ENCODE results near the gene DDX46. TPM values are rescaled to one million over a fixed set of nuclear protein-coding genes. Genes with fewer than 3 reads are reported as not detected.

DDX46 gene
- total RNA-seq, 1 donor from 2014 or later: 66.3 TPM

DNA sequence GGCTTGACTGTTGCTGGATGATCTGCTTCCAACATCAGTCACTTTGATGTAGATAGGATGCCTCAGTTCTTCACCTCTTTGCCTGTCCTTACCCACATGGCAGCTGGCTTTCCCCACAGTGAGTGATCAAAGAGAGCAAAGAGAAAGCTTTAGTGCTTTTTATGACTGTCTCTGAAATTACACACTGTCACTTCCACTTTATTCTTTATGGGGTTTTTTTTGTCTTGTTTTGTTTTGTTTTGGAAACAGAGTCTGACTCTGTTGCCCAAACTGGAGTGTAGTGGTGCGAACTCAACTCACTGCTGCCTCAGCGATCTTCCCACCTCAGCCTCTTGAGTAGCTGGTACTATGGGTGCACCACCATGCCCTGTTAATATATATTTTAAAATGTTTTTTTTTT, 54.8 kb downstream of the DDX46 start:
- H3K4me3 Mint-ChIP-seq: no peak overlapping the region

DNA sequence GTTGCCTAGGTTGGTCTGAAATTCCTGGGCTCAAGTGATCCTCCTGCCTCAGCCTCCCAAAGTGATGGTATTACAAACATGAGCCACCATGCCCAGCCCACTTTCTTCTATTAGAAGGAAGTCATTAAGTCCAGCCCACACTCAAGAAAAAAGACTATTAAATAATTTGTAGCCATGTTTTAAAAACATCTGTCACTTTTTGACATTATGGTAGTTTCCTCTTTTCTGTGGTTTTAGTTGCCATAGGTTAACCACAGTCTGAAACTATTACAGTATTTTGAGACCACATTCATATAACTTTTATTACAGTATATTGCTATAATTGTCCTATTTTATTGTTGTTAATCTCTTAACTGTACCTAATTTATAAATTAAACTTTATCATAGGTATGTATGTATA, 55.2 kb downstream of the DDX46 start:
- no peak overlapping the region for H3K4me3 Mint-ChIP-seq
- H3K27me3 Mint-ChIP-seq: no peaks in the 10 kb centered on the region
- H3K9me3 Mint-ChIP-seq: no peaks in the 10 kb centered on the region
- H3K36me3 Mint-ChIP-seq: peaks cover 31% of the 10 kb centered on the region
- DNase-seq (ENCODE audit: extremely low spot score, unreplicated experiment): no peak
- TF ChIP-seq, protein P1, sequence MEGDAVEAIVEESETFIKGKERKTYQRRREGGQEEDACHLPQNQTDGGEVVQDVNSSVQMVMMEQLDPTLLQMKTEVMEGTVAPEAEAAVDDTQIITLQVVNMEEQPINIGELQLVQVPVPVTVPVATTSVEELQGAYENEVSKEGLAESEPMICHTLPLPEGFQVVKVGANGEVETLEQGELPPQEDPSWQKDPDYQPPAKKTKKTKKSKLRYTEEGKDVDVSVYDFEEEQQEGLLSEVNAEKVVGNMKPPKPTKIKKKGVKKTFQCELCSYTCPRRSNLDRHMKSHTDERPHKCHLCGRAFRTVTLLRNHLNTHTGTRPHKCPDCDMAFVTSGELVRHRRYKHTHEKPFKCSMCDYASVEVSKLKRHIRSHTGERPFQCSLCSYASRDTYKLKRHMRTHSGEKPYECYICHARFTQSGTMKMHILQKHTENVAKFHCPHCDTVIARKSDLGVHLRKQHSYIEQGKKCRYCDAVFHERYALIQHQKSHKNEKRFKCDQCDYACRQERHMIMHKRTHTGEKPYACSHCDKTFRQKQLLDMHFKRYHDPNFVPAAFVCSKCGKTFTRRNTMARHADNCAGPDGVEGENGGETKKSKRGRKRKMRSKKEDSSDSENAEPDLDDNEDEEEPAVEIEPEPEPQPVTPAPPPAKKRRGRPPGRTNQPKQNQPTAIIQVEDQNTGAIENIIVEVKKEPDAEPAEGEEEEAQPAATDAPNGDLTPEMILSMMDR (conservative IDR thresholded peaks at IDR 0.05): no peak
- H3K27ac Mint-ChIP-seq: no peak overlapping the region
- no peaks in the 10 kb centered on the region for H3K4me1 Mint-ChIP-seq (ENCODE audit: unreplicated experiment)

More for the DNA sequence above, 54.8 kb downstream of the DDX46 start:
- TF ChIP-seq, protein P1 (conservative IDR thresholded peaks at IDR 0.05): no peak
- Mint-ChIP-seq H3K36me3 (peaks cover 28% of the 10 kb centered on the region), H3K27ac (no peak overlapping the region), H3K9me3 (no peaks in the 10 kb centered on the region), H3K4me1 (ENCODE audit: unreplicated experiment) (no peaks in the 10 kb centered on the region), H3K27me3 (no peaks in the 10 kb centered on the region)
- DNase-seq (ENCODE audit: extremely low spot score, unreplicated experiment): no peak

DNA sequence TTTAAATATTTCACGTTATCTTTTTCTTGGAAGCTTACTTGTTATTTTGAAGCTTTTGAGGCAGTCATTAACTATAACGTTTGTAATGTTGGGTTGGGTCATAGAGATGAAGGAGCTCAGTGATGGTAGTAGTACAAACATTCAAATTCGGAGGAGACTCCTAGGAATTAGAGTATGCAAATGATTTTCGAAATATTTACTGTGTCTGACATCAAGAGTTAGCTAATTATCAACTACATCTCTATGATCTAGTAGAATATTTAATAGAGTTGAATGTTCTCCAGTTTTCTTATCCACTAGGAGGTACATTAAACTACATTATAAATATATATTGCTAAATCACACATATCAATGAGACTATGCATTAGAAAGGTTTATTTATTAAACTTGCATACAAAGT, 58.4 kb downstream of the DDX46 start:
- Mint-ChIP-seq H3K9me3 (no peaks in the 10 kb centered on the region), H3K27me3 (no peaks in the 10 kb centered on the region), H3K4me3 (no peak overlapping the region), H3K36me3 (peaks cover 27% of the 10 kb centered on the region), H3K27ac (no peak overlapping the region), H3K4me1 (ENCODE audit: unreplicated experiment) (no peaks in the 10 kb centered on the region)
- TF ChIP-seq, protein P1 (conservative IDR thresholded peaks at IDR 0.05): no peak
- no peak for DNase-seq (ENCODE audit: extremely low spot score, unreplicated experiment)

DNA sequence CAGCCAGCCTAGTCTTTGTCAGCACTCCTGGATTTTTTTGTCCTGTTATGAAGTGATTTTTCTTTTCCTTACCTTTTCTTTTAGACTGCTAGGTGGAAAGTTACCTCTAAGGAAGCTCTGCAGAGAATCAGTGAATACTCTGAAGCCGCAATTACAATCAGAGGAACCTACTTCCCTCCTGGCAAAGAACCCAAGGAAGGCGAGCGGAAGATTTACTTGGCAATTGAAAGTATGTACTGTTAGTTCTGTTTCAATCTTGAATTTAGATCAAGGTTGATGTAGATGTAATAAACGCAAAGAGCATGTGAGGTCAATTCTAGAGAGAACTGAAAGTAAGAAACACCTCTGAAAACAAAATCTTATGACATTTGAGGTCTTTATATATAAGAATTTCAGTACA, 60.2 kb downstream of the DDX46 start:
- Mint-ChIP-seq H3K27ac (no peak overlapping the region), H3K36me3 (peaks cover 28% of the 10 kb centered on the region), H3K27me3 (no peaks in the 10 kb centered on the region), H3K4me3 (no peak overlapping the region), H3K9me3 (no peaks in the 10 kb centered on the region), H3K4me1 (ENCODE audit: unreplicated experiment) (no peaks in the 10 kb centered on the region)
- DNase-seq (ENCODE audit: extremely low spot score, unreplicated experiment): no peak
- TF ChIP-seq, protein P1 (conservative IDR thresholded peaks at IDR 0.05): no peak

DNA sequence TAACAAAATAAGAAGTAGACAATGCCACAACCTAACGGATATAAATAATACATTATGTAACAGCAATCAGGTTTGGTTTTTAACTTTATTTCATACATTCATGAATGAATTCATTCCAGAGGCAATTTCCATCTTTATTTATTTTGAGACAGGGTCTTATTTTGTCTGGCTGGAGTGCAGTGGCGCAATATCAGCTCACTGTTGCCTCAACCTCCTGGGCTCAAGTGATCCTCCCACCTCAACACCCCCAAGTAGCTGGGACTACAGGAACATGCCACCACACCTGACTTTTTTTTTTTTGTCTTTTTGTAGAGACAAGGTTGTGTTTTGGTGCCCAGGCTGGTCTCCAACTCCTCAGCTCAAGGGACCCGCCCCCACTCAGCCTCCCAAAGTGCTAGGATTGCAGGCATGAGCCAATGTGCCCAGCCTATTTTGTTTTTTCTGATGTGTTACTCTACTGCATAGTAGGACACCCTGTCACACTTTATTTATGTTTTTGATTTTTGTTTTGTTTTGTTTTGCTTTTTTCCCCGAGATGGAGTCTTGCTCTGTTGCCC, 60.9 kb downstream of the DDX46 start:
- Mint-ChIP-seq H3K27ac (no peak overlapping the region), H3K4me1 (ENCODE audit: unreplicated experiment) (no peaks in the 10 kb centered on the region), H3K27me3 (no peaks in the 10 kb centered on the region), H3K4me3 (no peak overlapping the region), H3K9me3 (no peaks in the 10 kb centered on the region), H3K36me3 (peaks cover 26% of the 10 kb centered on the region)
- TF ChIP-seq, protein P1 (conservative IDR thresholded peaks at IDR 0.05): no peak
- no peak for DNase-seq (ENCODE audit: extremely low spot score, unreplicated experiment)

DNA sequence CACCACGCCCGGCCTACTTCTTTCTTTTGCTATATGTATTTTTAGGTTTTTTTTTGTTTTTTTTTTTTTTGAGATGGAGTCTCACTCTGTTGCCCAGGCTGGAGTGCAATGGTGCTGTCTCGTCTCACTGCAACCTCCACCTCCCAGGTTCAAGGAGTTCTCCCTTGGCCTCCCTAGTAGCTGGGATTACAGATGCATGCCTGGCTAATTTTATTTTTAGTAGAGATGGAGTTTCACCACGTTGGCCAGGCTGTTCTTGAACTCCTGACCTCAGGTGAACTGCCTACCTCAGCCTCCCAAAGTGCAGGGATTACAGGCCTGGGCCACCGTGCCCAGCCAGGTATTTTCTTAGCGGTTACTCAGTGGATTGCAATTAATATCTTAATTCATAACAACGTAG, 63.3 kb downstream of the DDX46 start:
- Mint-ChIP-seq H3K4me1 (ENCODE audit: unreplicated experiment) (no peaks in the 10 kb centered on the region), H3K27ac (no peak overlapping the region), H3K4me3 (no peak overlapping the region), H3K9me3 (no peaks in the 10 kb centered on the region), H3K27me3 (no peaks in the 10 kb centered on the region), H3K36me3 (peaks cover 26% of the 10 kb centered on the region)
- TF ChIP-seq, protein P1 (conservative IDR thresholded peaks at IDR 0.05): no peak
- DNase-seq (ENCODE audit: extremely low spot score, unreplicated experiment): no peak
